H9 (cell line): ENCODE data around the gene LDHD. TPM values are rescaled to one million over a fixed set of nuclear protein-coding genes. Genes with fewer than 3 reads are reported as not detected.

Source experiments
- DNase-seq: peaks from one replicate; pipeline ENCODE4 v3.0.0-alpha.2; 2017
- H2AFZ ChIP-seq: one replicate; pipeline ENCODE4 v1.6.1; 2013; ENCODE audit warnings: mild to moderate bottlenecking, low read length, control low read depth, moderate library complexity
- H2AK5ac ChIP-seq: 2 replicates; pipeline ENCODE4 v1.6.1; 2013; ENCODE audit warnings: low read length, control low read depth, mixed read lengths; ENCODE audit not compliant: insufficient read length
- H2BK120ac ChIP-seq: one replicate; pipeline ENCODE4 v1.6.1; 2013; ENCODE audit warnings: low read depth, mild to moderate bottlenecking, low read length, control low read depth, inconsistent platforms; ENCODE audit not compliant: poor library complexity, severe bottlenecking
- H2BK12ac ChIP-seq: 2 replicates; pipeline ENCODE4 v1.6.1; 2013; ENCODE audit warnings: low read length, control low read depth, mixed read lengths, low read depth; ENCODE audit not compliant: insufficient read length
- H2BK15ac ChIP-seq: 2 replicates; pipeline ENCODE4 v1.6.1; 2013; ENCODE audit warnings: low read depth, low read length, control low read depth
- H2BK20ac ChIP-seq: one replicate; pipeline ENCODE4 v1.6.1; 2013; ENCODE audit warnings: low read depth, mild to moderate bottlenecking, low read length, control low read depth, inconsistent platforms; ENCODE audit not compliant: poor library complexity, severe bottlenecking
- H2BK5ac ChIP-seq: 2 replicates; pipeline ENCODE4 v1.6.1; 2013; ENCODE audit warnings: low read length, control low read depth, mixed read lengths; ENCODE audit not compliant: insufficient read length
- H3K14ac ChIP-seq: 2 replicates; pipeline ENCODE4 v1.6.1; 2013; ENCODE audit warnings: low read length, control low read depth; ENCODE audit not compliant: insufficient read depth
- H3K18ac ChIP-seq: 2 replicates; pipeline ENCODE4 v1.6.1; 2013; ENCODE audit warnings: low read depth, mild to moderate bottlenecking, mixed read lengths, low read length, control low read depth; ENCODE audit not compliant: insufficient read length
- H3K23ac ChIP-seq: 2 replicates; pipeline ENCODE4 v1.6.1; 2013; ENCODE audit warnings: low read length, control low read depth, mixed read lengths, low read depth; ENCODE audit not compliant: insufficient read length
- H3K23me2 ChIP-seq: 2 replicates; pipeline ENCODE4 v1.6.1; 2013; ENCODE audit warnings: low read depth, mild to moderate bottlenecking, mixed read lengths, low read length, control low read depth; ENCODE audit not compliant: insufficient read length, poor library complexity, severe bottlenecking
- H3K27ac ChIP-seq: 2 replicates; pipeline ENCODE4 v1.5.1; 2013; ENCODE audit warnings: low read length, control low read depth, mixed read lengths, low read depth; ENCODE audit not compliant: insufficient read length
- H3K27me3 ChIP-seq: 2 replicates; pipeline ENCODE4 v1.6.1; 2013; ENCODE audit warnings: low read length, control low read depth, inconsistent platforms; ENCODE audit not compliant: insufficient read depth
- H3K4ac ChIP-seq: 2 replicates; pipeline ENCODE4 v1.6.1; 2013; ENCODE audit warnings: low read depth, mild to moderate bottlenecking, control low read depth, inconsistent platforms, low read length, moderate library complexity
- H3K4me1 ChIP-seq: 2 replicates; pipeline ENCODE4 v1.6.1; 2013; ENCODE audit warnings: low read length, control low read depth, inconsistent platforms; ENCODE audit not compliant: insufficient read depth
- H3K4me2 ChIP-seq: 2 replicates; pipeline ENCODE4 v1.6.1; 2013; ENCODE audit warnings: low read length, control low read depth, mixed read lengths; ENCODE audit not compliant: insufficient read length, insufficient read depth
- H3K56ac ChIP-seq: 2 replicates; pipeline ENCODE4 v1.6.1; 2013; ENCODE audit warnings: low read depth, mild to moderate bottlenecking, mixed read lengths, low read length, control low read depth; ENCODE audit not compliant: insufficient read length
- H3K79me1 ChIP-seq: 2 replicates; pipeline ENCODE4 v1.6.1; 2013; ENCODE audit warnings: low read depth, mild to moderate bottlenecking, moderate library complexity, low read length, control low read depth, inconsistent platforms; ENCODE audit not compliant: insufficient read depth, poor library complexity, severe bottlenecking
- H3K79me2 ChIP-seq: 2 replicates; pipeline ENCODE4 v1.6.1; 2013; ENCODE audit warnings: low read length, control low read depth, inconsistent platforms; ENCODE audit not compliant: insufficient read depth
- H3K9ac ChIP-seq: 2 replicates; pipeline ENCODE4 v1.6.1; 2013; ENCODE audit warnings: low read length, control low read depth, mixed read lengths; ENCODE audit not compliant: insufficient read length; ENCODE audit errors: extremely low read depth
- H3K9me3 ChIP-seq: one replicate; pipeline ENCODE4 v1.6.1; 2013; ENCODE audit warnings: low read depth, low read length, inconsistent platforms; ENCODE audit not compliant: control insufficient read depth
- H3T11ph ChIP-seq: one replicate; pipeline ENCODE4 v1.6.1; 2013; ENCODE audit warnings: mild to moderate bottlenecking, low read length, control low read depth, inconsistent platforms
- H4K20me1 ChIP-seq: one replicate; pipeline ENCODE4 v1.6.1; 2013; ENCODE audit not compliant: control insufficient read depth, insufficient read length, insufficient read depth
- H4K5ac ChIP-seq: 2 replicates; pipeline ENCODE4 v1.6.1; 2013; ENCODE audit warnings: low read depth, mild to moderate bottlenecking, mixed read lengths, low read length, control low read depth; ENCODE audit not compliant: insufficient read length
- H4K8ac ChIP-seq: replicated peaks from 2 replicates; pipeline ENCODE4 v1.6.1; 2013; ENCODE audit warnings: low read length, control low read depth, mixed read lengths, low read depth; ENCODE audit not compliant: insufficient read length
- H4K91ac ChIP-seq: 2 replicates; pipeline ENCODE4 v1.6.1; 2013; ENCODE audit warnings: low read depth, mild to moderate bottlenecking, moderate library complexity, mixed read lengths, low read length, control low read depth; ENCODE audit not compliant: insufficient read length
- H3K27ac Mint-ChIP-seq, 3 experiments: 2 replicates in 2 of 3; 3 replicates in 1 of 3; pipeline ENCODE4 v1.8.0; 2020 to 2021; ENCODE audit warnings: mixed read lengths in 3 of 3, mild to moderate bottlenecking in 1 of 3, moderate library complexity in 1 of 3
- H3K27me3 Mint-ChIP-seq: 2 replicates; pipeline ENCODE4 v1.8.0; 2021; ENCODE audit warnings: low read depth, mild to moderate bottlenecking, moderate library complexity, mixed read lengths
- H3K36me3 Mint-ChIP-seq, 3 experiments: 2 replicates in 2 of 3; 3 replicates in 1 of 3; pipeline ENCODE4 v1.8.0; 2020 to 2021; ENCODE audit warnings: low read depth in 3 of 3, mixed read lengths in 3 of 3; ENCODE audit not compliant: insufficient read depth in 1 of 3
- H3K4me1 Mint-ChIP-seq, 2 experiments: 2 replicates each; pipeline ENCODE4 v1.8.0; 2020; ENCODE audit warnings: mixed read lengths in 2 of 2
- H3K4me3 Mint-ChIP-seq, 2 experiments: 2 replicates in 1 of 2; 3 replicates in 1 of 2; pipeline ENCODE4 v1.8.0; 2020 to 2021; ENCODE audit warnings: mild to moderate bottlenecking in 2 of 2, mixed read lengths in 2 of 2, moderate library complexity in 1 of 2
- H3K9me3 Mint-ChIP-seq, 2 experiments: 2 replicates in 1 of 2; 3 replicates in 1 of 2; pipeline ENCODE4 v1.8.0; 2020; ENCODE audit warnings: mild to moderate bottlenecking in 2 of 2, mixed read lengths in 2 of 2, moderate library complexity in 1 of 2
- CTCF ChIP-seq: fragments of 200-600 bp; sonication (generic); conservative IDR thresholded peaks from 3 replicates; pipeline ENCODE4 v1.8.0; 2021; ENCODE audit warnings: antibody characterized with exemption, mild to moderate bottlenecking
- WGBS: extraction: QIAGEN DNeasy Blood & Tissue Kit; methylation state at CpG from one replicate; pipeline ENCODE4 v1.1.7; 2013; ENCODE audit warnings: missing lambda C conversion rate, low lambda C conversion rate, mixed read lengths; ENCODE audit not compliant: insufficient read length; ENCODE audit errors: extremely low coverage; 5-methylcytosine and 5-hydroxymethylcytosine counted together
- total RNA-seq: library from RNA; stranded (reverse); gene quantifications from 2 replicates; pipeline ENCODE4 v1.2.1, GENCODE V29; 2021

The LDHD gene
- total RNA-seq, 1 experiment from 2014 or later: 14.7 TPM

- H3K27ac ChIP-seq: no peak overlapping the region
- no peak overlapping the region for H2BK20ac ChIP-seq
- H2BK12ac ChIP-seq: no peak overlapping the region
- H3K4ac ChIP-seq: no peak overlapping the region
- H4K91ac ChIP-seq: no peak overlapping the region
- no peak overlapping the region for H3T11ph ChIP-seq
- no peaks in the 10 kb centered on the region for H4K20me1 ChIP-seq
- no peak overlapping the region for H3K18ac ChIP-seq
- no peak overlapping the region for H4K8ac ChIP-seq
- no peak overlapping the region for H3K23ac ChIP-seq
- no peak overlapping the region for H3K4me3 Mint-ChIP-seq
- no peak overlapping the region for H2BK120ac ChIP-seq
- no peaks in the 10 kb centered on the region; the same call in 1 of the 2 replicates for H3K79me2 ChIP-seq
- H3K27ac Mint-ChIP-seq: no peak overlapping the region
- H3K9me3 ChIP-seq: no peaks in the 10 kb centered on the region
- no peak overlapping the region for H2BK15ac ChIP-seq
- H3K9ac ChIP-seq: no peak overlapping the region
- no peak for TF ChIP-seq CTCF
- no peaks in the 10 kb centered on the region for H3K27me3 Mint-ChIP-seq
- no peaks in the 10 kb centered on the region for H3K27me3 ChIP-seq
- no peak overlapping the region for H2BK5ac ChIP-seq
- no peak overlapping the region for H4K5ac ChIP-seq
- no peak for DNase-seq
- H3K36me3 Mint-ChIP-seq: peaks cover 57 to 79% (median 73%) of the 10 kb centered on the region in 3 experiments
- no peaks in the 10 kb centered on the region for H3K4me1 ChIP-seq
- no peaks in the 10 kb centered on the region for H3K23me2 ChIP-seq
- no peak overlapping the region for H2AK5ac ChIP-seq
- H3K4me1 Mint-ChIP-seq: no peaks in the 10 kb centered on the region
- peaks cover 7 to 36% of the 10 kb centered on the region in 2 experiments; a peak in 4 of 5 replicates for H3K9me3 Mint-ChIP-seq
- no CpG with 5 or more reads among the region's 1 CpG for WGBS
- H3K4me2 ChIP-seq: no peak overlapping the region
- H2AFZ ChIP-seq: no peak overlapping the region
- H3K79me1 ChIP-seq: peaks cover 12% of the 10 kb centered on the region
- H3K56ac ChIP-seq: no peak overlapping the region
- no peak overlapping the region for H3K14ac ChIP-seq
These were observed 43.8 kb upstream of the LDHD start for GRCh38 chr16:75160386-75160785.
